HepG2 (cell line): ENCODE measurements around the gene SNRNP48. TPM values are rescaled to one million over a fixed set of nuclear protein-coding genes. Genes with fewer than 3 reads are reported as not detected.

ENCODE experiments used
- ATAC-seq: fragments of 200-7000 bp; cut with Tn5 transposase; 3 replicates; pipeline ENCODE4 v1.9.1; 2020; ENCODE audit warnings: mild to moderate bottlenecking, moderate library complexity
- BruUV-seq: library from RNA; stranded (reverse); fragments of 400-500 nt; replicated peaks from 2 replicates; lab custom pipeline; 2021; lab: Mats Ljungman, UMichigan
- CTCF ChIA-PET: fragments of 300-600 bp; formaldehyde crosslinking; extraction: SDS; loops from one replicate; lab custom pipeline; 2021; ENCODE audit warnings: low total read pairs, inconsistent platforms, low intra/inter-chr PET ratio; lab: Yijun Ruan, JAX
- POLR2A ChIA-PET: fragments of 350-600 bp; sonication (Branson Sonifier 250); formaldehyde crosslinking; loops from one replicate; lab custom pipeline; 2020; ENCODE audit warnings: antibody characterized with exemption, inconsistent platforms; lab: Yijun Ruan, JAX
- DNase-seq: peaks from one replicate; pipeline ENCODE4 v3.0.0-alpha.2; 2015; ENCODE audit warnings: low spot score
- FAIRE-seq: peaks from 3 replicates; lab custom pipeline; 2011; peaks lifted over from hg19 to GRCh38; lab: Jason Lieb, UNC
- H2AFZ ChIP-seq: one replicate; pipeline ENCODE4 v1.6.1; 2011; ENCODE audit warnings: low read length, inconsistent platforms
- H3K27ac ChIP-seq: fragments of 300-600 bp; 3 replicates; pipeline ENCODE4 v1.8.0; 2011; ENCODE audit warnings: mixed run types, mild to moderate bottlenecking, mixed read lengths, low read length, inconsistent platforms; ENCODE audit not compliant: insufficient read depth; ENCODE audit errors: extremely low read length
- H3K27me3 ChIP-seq, 2 experiments: fragments of 200-600 bp in 1 of 2; 2 replicates in 1 of 2; 3 replicates in 1 of 2; pipeline versions ENCODE4 v1.6.0 to v1.8.0; 2011; ENCODE audit warnings: low read length in 2 of 2, mild to moderate bottlenecking in 2 of 2, moderate library complexity in 2 of 2, inconsistent platforms in 1 of 2; ENCODE audit not compliant: insufficient read depth in 2 of 2, control insufficient read depth in 1 of 2
- H3K36me3 ChIP-seq, 2 experiments: fragments of 200-600 bp in 1 of 2; replicated peaks in 1 of 2; 2 replicates in 1 of 2; 3 replicates in 1 of 2; pipeline versions ENCODE4 v1.5.1 to v1.8.0; 2011; ENCODE audit warnings: low read length in 2 of 2, inconsistent platforms in 1 of 2; ENCODE audit not compliant: insufficient read depth in 2 of 2, control insufficient read depth in 1 of 2
- H3K4me1 ChIP-seq: 2 replicates; pipeline ENCODE4 v1.5.1; 2012; ENCODE audit warnings: low read length, inconsistent platforms; ENCODE audit not compliant: insufficient read depth
- H3K4me2 ChIP-seq: 2 replicates; pipeline ENCODE4 v1.6.0; 2011; ENCODE audit warnings: low read depth, low read length, inconsistent platforms
- H3K4me3 ChIP-seq, 3 experiments: fragments of 200-600 bp in 1 of 3; sonication (generic), shearing (Covaris generic) in 1 of 3; replicated peaks in 1 of 3; 2 replicates each; pipeline ENCODE4 v1.5.1; 2011 to 2016; ENCODE audit warnings: low read length in 3 of 3, inconsistent platforms in 2 of 3, low read depth in 2 of 3, mild to moderate bottlenecking in 2 of 3, control low read depth in 1 of 3, mixed read lengths in 1 of 3; ENCODE audit not compliant: insufficient read depth in 1 of 3
- H3K79me2 ChIP-seq: one replicate; pipeline ENCODE4 v1.6.1; 2011; ENCODE audit warnings: low read length, inconsistent platforms; ENCODE audit not compliant: insufficient read depth
- H3K9ac ChIP-seq: 2 replicates; pipeline ENCODE4 v1.6.0; 2011; ENCODE audit warnings: mild to moderate bottlenecking, low read depth, low read length, inconsistent platforms; ENCODE audit not compliant: insufficient read depth
- H3K9me3 ChIP-seq: 2 replicates; pipeline ENCODE4 v1.5.1; 2012; ENCODE audit warnings: mild to moderate bottlenecking, low read length
- H4K20me1 ChIP-seq: 2 replicates; pipeline ENCODE4 v1.6.0; 2011; ENCODE audit warnings: inconsistent platforms, mild to moderate bottlenecking, low read length, moderate library complexity; ENCODE audit not compliant: insufficient read depth
- GATA4 ChIP-seq: sonication (generic); IDR thresholded peaks from 2 replicates; pipeline ENCODE4 v1.6.1; 2016; ENCODE audit warnings: antibody characterized with exemption, low read depth, borderline replicate concordance
- HMG20B ChIP-seq: conservative IDR thresholded peaks from 2 replicates; pipeline ENCODE4 v1.6.1; 2016; ENCODE audit warnings: missing genetic modification reagents, missing compliant biosample characterization
- LBX2 ChIP-seq: sonication (generic); formaldehyde crosslinking; IDR thresholded peaks from 2 replicates; pipeline ENCODE4 v1.5.0; 2020; ENCODE audit warnings: missing genetic modification reagents, mild to moderate bottlenecking, borderline replicate concordance
- MLXIP ChIP-seq: sonication (generic); formaldehyde crosslinking; IDR thresholded peaks from 2 replicates; pipeline ENCODE4 v1.9.0; 2021; ENCODE audit warnings: missing genetic modification reagents, borderline replicate concordance
- NR2F2 ChIP-seq: IDR thresholded peaks from 2 replicates; pipeline ENCODE4 v1.6.1; 2012; ENCODE audit warnings: low read depth, inconsistent platforms, borderline replicate concordance
- PHF8 ChIP-seq: sonication (generic); formaldehyde crosslinking; IDR thresholded peaks from 2 replicates; pipeline ENCODE4 v1.5.0; 2020; ENCODE audit warnings: missing genetic modification reagents
- PITX1 ChIP-seq: sonication (generic); formaldehyde crosslinking; IDR thresholded peaks from 2 replicates; pipeline ENCODE4 v1.5.1; 2020; ENCODE audit warnings: mild to moderate bottlenecking, missing genetic modification reagents
- PRMT3 ChIP-seq: sonication (generic); formaldehyde crosslinking; IDR thresholded peaks from 2 replicates; pipeline ENCODE4 v1.8.1; 2022; ENCODE audit warnings: low read depth, mild to moderate bottlenecking, moderate library complexity, missing genetic modification reagents, borderline replicate concordance
- RBFOX2 ChIP-seq: fragments of 200-400 bp; formaldehyde crosslinking; IDR thresholded peaks from 2 replicates; pipeline ENCODE4 v1.6.1; 2017; ENCODE audit warnings: low read depth, mild to moderate bottlenecking, low read length
- SP4 ChIP-seq: sonication (generic); formaldehyde crosslinking; IDR thresholded peaks from 2 replicates; pipeline ENCODE4 v1.8.1; 2023; ENCODE audit warnings: mild to moderate bottlenecking, missing genetic modification reagents
- ZNF670 ChIP-seq: sonication (generic); formaldehyde crosslinking; IDR thresholded peaks from 2 replicates; pipeline ENCODE4 v1.8.0; 2022; ENCODE audit warnings: mild to moderate bottlenecking, missing genetic modification reagents, borderline replicate concordance
- ZSCAN30 ChIP-seq: sonication (generic); formaldehyde crosslinking; IDR thresholded peaks from 2 replicates; pipeline ENCODE4 v1.5.0; 2020; ENCODE audit warnings: mild to moderate bottlenecking, missing genetic modification reagents
- ZSCAN31 ChIP-seq: sonication (generic); formaldehyde crosslinking; IDR thresholded peaks from 2 replicates; pipeline ENCODE4 v1.5.0; 2020; ENCODE audit warnings: low read depth, mild to moderate bottlenecking, missing genetic modification reagents
- WGBS: methylation state at CpG from one replicate; pipeline ENCODE4 v1.1.6; 2017; ENCODE audit warnings: low lambda C conversion rate; 5-methylcytosine and 5-hydroxymethylcytosine counted together
- in situ Hi-C: cut with HindIII; loops from 2 replicates; pipeline ENCODE4 v1.10.0; 2017; ENCODE audit warnings: low pct_unique_long_range_greater_than_20kb; ENCODE audit not compliant: extremely low pct_ligation_motif_present
- intact Hi-C: fragments of 100-400 bp; cut with micrococcal nuclease; formaldehyde crosslinking; loops from one replicate; pipeline ENCODE4 v1.10.0; 2022; ENCODE audit not compliant: unreplicated experiment
- polyA plus RNA-seq, 8 experiments: library from polyadenylated mRNA; depleted of rRNA in 3 of 8; stranded (reverse) in 7 of 8; unstranded in 1 of 8; fragments of >200 nt; fragmentation: Illumina TruSeq in 4 of 8; extraction: Trizol in 4 of 8; gene quantifications; 2 replicates each; pipeline versions ENCODE4 v1.2.1 to v1.2.3, GENCODE V29; 2011 to 2016; ENCODE audit warnings: low read depth in 4 of 8, missing spikeins in 1 of 8, mixed read lengths in 1 of 8; ENCODE audit not compliant: insufficient read depth in 1 of 8
- total RNA-seq, 5 experiments: library from RNA; depleted of rRNA; stranded (reverse); fragments of >200 nt; fragmentation: Illumina TruSeq; extraction: Trizol; gene quantifications; 2 replicates each; pipeline ENCODE4 v1.2.3, GENCODE V29; 2016; ENCODE audit warnings: low read depth in 1 of 5
- TF ChIP-seq, protein P1 (sequence below): IDR thresholded peaks from 2 replicates; pipeline ENCODE4 v1.6.1; 2012; ENCODE audit warnings: low read length, improper control_type of control experiment

Gene SNRNP48
- total and polyA plus RNA-seq, 2 of the 13 experiments (the other 11 are each of a cell fraction or from before 2014, with no cell fraction given) = 17.5 to 47.5 TPM

DNA sequence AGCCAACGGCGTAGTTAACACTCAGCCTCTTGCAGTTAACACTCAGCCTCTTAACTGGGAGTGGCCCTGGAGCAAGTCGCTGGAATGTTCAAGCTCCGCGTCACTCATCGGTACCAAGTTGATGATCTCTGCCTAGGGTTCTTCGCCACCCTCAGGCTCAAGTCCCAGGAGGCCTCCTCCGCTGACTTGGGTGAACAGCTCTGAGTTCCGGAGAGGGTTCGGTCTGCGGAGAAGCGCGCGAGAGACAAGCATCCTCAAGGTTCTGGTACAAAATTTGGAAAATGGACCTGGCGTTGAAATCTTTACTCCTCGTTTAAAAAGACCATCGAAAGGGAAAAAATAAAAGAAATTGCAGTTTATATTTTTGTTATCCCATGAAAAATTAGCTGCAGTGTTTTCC, 49.4 kb upstream of the SNRNP48 start (continued):
- 0 out of 2 replicates have a peak, but pooled peaks have one; percentile 2 for TF ChIP-seq ZNF670 (CRISPR knock-in tag)
- TF ChIP-seq, protein P1, sequence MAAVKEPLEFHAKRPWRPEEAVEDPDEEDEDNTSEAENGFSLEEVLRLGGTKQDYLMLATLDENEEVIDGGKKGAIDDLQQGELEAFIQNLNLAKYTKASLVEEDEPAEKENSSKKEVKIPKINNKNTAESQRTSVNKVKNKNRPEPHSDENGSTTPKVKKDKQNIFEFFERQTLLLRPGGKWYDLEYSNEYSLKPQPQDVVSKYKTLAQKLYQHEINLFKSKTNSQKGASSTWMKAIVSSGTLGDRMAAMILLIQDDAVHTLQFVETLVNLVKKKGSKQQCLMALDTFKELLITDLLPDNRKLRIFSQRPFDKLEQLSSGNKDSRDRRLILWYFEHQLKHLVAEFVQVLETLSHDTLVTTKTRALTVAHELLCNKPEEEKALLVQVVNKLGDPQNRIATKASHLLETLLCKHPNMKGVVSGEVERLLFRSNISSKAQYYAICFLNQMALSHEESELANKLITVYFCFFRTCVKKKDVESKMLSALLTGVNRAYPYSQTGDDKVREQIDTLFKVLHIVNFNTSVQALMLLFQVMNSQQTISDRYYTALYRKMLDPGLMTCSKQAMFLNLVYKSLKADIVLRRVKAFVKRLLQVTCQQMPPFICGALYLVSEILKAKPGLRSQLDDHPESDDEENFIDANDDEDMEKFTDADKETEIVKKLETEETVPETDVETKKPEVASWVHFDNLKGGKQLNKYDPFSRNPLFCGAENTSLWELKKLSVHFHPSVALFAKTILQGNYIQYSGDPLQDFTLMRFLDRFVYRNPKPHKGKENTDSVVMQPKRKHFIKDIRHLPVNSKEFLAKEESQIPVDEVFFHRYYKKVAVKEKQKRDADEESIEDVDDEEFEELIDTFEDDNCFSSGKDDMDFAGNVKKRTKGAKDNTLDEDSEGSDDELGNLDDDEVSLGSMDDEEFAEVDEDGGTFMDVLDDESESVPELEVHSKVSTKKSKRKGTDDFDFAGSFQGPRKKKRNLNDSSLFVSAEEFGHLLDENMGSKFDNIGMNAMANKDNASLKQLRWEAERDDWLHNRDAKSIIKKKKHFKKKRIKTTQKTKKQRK = no peak

DNA sequence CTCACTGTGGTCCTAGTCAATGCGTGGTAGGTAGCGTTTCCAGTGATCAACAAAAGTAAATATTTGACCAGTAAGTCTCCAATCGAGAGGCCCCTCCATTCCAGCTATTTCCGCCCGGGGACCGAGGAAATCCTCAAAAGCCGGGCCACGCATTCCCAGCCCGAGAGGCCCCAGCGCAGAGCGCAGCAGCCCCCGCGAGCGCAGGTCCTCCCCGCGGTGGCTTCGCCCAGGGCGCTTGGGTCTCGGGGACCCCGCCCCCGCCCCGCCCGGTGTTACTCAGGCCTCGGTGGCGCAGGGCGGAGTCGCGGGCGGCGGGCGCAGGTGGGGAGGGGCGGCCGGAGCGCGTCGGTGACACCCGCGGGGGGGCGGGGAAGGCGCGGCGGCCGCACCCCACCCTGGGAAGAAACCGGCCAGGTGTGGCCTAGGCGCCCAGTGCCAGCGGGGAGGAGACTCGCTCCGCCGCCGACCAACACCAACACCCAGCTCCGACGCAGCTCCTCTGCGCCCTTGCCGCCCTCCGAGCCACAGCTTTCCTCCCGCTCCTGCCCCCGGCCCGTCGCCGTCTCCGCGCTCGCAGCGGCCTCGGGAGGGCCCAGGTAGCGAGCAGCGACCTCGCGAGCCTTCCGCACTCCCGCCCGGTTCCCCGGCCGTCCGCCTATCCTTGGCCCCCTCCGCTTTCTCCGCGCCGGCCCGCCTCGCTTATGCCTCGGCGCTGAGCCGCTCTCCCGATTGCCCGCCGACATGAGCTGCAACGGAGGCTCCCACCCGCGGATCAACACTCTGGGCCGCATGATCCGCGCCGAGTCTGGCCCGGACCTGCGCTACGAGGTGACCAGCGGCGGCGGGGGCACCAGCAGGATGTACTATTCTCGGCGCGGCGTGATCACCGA, 48.6 kb upstream of the SNRNP48 start, which contains the start of gene DSP:
Gene DSP, plus strand, starts transcription at position 497 of the 890 bp plus-strand sequence. Its CDS starts 245 bp downstream, at position 742.
- peaks cover 0 to 10% of the 10 kb centered on the region in 2 experiments; a peak in 2 of 5 replicates for H3K36me3 ChIP-seq
- H2AFZ ChIP-seq = no peak within 1 kb of the TSS
- peaks cover 15% of the 10 kb centered on the region for H4K20me1 ChIP-seq
- peak within 1 kb of the TSS; percentile 94 to 100 (median 95) for H3K4me3 ChIP-seq
- H3K4me2 ChIP-seq = peak within 1 kb of the TSS; percentile 97
- H3K4me1 ChIP-seq = peaks cover 53% of the 10 kb centered on the region
- FAIRE-seq (no peak), ATAC-seq (peak; percentile 83), DNase-seq (peak; percentile 96)
- peak within 1 kb of the TSS; percentile 99 for H3K9ac ChIP-seq
- TSS peak; percentile 60 for BruUV-seq
- H3K27me3 ChIP-seq = peaks cover 0 to 3% of the 10 kb centered on the region in 2 experiments; a peak in 1 of 5 replicates
- intact Hi-C loops = loop anchor here (1.0 to 10.0 kb wide), 5 partner anchors 8 to 377 kb away; partner anchors contain the start of genes SNRNP48 and SSR1
- under 1% methylated on average over 47 of the region's 105 CpGs for WGBS
- peak within 1 kb of the TSS; percentile 90 for H3K27ac ChIP-seq
- H3K9me3 ChIP-seq = no peaks in the 10 kb centered on the region
- in situ Hi-C loops = loop anchor here (5.0 kb wide), 1 partner anchor 109 kb away; no protein-coding TSS in a partner anchor
- CTCF ChIA-PET = no interaction called here
- peaks cover 49% of the 10 kb centered on the region for H3K79me2 ChIP-seq
- POLR2A ChIA-PET = interaction anchor here (0.6 to 2.7 kb wide), 32 partner anchors 8 to 228 kb away, joined by 3 to 54 read pairs (median 4); partner anchors contain the start of genes CAGE1, RIOK1 and SNRNP48
- TF ChIP-seq PRMT3 (CRISPR knock-in tag) = no peak
- TF ChIP-seq NR2F2 = peak; percentile 71
- TF ChIP-seq ZSCAN30 = no peak
- peak; percentile 84; the same call in 1 of the 2 replicates for TF ChIP-seq GATA4
- peak; percentile 88 for TF ChIP-seq PHF8 (CRISPR knock-in tag)
- TF ChIP-seq ZSCAN31 (CRISPR knock-in tag) = peak; percentile 71; the same call in 1 of the 2 replicates
- peak; percentile 97 for TF ChIP-seq RBFOX2
- no peak; the same call in none of the 2 replicates for TF ChIP-seq LBX2 (CRISPR knock-in tag)
- TF ChIP-seq SP4 (CRISPR knock-in tag) = peak; percentile 68
- TF ChIP-seq MLXIP = peak; percentile 54
- TF ChIP-seq HMG20B (CRISPR knock-in tag) = peak; percentile 93
- peak; percentile 91; the same call in 1 of the 2 replicates for TF ChIP-seq PITX1 (CRISPR knock-in tag)
